Endothelial cell of umbilical vein (primary cell): ENCODE data around the gene HDAC4. TPM values are rescaled to one million over a fixed set of nuclear protein-coding genes. Genes with fewer than 3 reads are reported as not detected.
A peak's percentile ranks its signal among the peaks of the same experiment; 100 is the strongest.

Experiments used
- BruUV-seq: library from RNA; stranded (reverse); fragments of 400-500 nt; replicated peaks from 2 replicates; lab custom pipeline; 2021; lab: Mats Ljungman, UMichigan
- CTCF ChIA-PET: fragments of 300-600, 350-600 bp; sonication (Branson Sonifier 250); formaldehyde crosslinking; loops from one replicate; lab custom pipeline; 2021; ENCODE audit warnings: antibody characterized with exemption, inconsistent platforms; lab: Charles Lee
- POLR2A ChIA-PET: fragments of 300-600, 350-600 bp; sonication (Branson Sonifier 250); formaldehyde crosslinking; loops from one replicate; lab custom pipeline; 2021; ENCODE audit warnings: antibody characterized with exemption, inconsistent platforms; lab: Charles Lee
- DNase-seq: peaks from one replicate; pipeline ENCODE4 v3.0.0-alpha.2; 2011; ENCODE audit warnings: low read depth, low spot score
- FAIRE-seq: peaks from 2 replicates; lab custom pipeline; 2011; peaks lifted over from hg19 to GRCh38; lab: Jason Lieb, UNC
- H2AFZ ChIP-seq: 2 replicates; pipeline ENCODE4 v1.6.0; 2012; ENCODE audit warnings: low read depth, low read length, control low read depth, inconsistent platforms
- H3K27ac ChIP-seq: 2 replicates; pipeline ENCODE4 v1.5.1; 2011; ENCODE audit warnings: low read depth, mild to moderate bottlenecking, control low read depth, low read length, moderate library complexity; ENCODE audit not compliant: insufficient read depth
- H3K27me3 ChIP-seq, 2 experiments: 2 replicates each; pipeline versions ENCODE4 v1.6.0 to v1.6.1; 2011; ENCODE audit warnings: low read length in 2 of 2, mixed read lengths in 1 of 2; ENCODE audit not compliant: control insufficient read depth in 2 of 2, insufficient read depth in 2 of 2
- H3K36me3 ChIP-seq, 2 experiments: 2 replicates in 1 of 2; 3 replicates in 1 of 2; pipeline ENCODE4 v1.5.1; 2011; ENCODE audit warnings: low read length in 2 of 2, mild to moderate bottlenecking in 1 of 2, moderate library complexity in 1 of 2; ENCODE audit not compliant: control insufficient read depth in 2 of 2, insufficient read depth in 2 of 2; ENCODE audit errors: extremely low read depth in 1 of 2
- H3K4me1 ChIP-seq: 3 replicates; pipeline ENCODE4 v1.5.1; 2011; ENCODE audit warnings: mild to moderate bottlenecking, low read length; ENCODE audit not compliant: control insufficient read depth, insufficient read depth; ENCODE audit errors: extremely low read depth
- H3K4me2 ChIP-seq: 2 replicates; pipeline ENCODE4 v1.6.1; 2011; ENCODE audit warnings: low read length, control low read depth, mixed read lengths; ENCODE audit not compliant: insufficient read depth
- H3K4me3 ChIP-seq, 3 experiments: fragments of 200-600 bp in 1 of 3; sonication (generic), shearing (Covaris generic) in 1 of 3; replicated peaks in 1 of 3; 2 replicates each; pipeline ENCODE4 v1.5.1; 2011 to 2016; ENCODE audit warnings: control low read depth in 3 of 3, low read length in 3 of 3, mild to moderate bottlenecking in 2 of 3, inconsistent platforms in 1 of 3, low read depth in 1 of 3, moderate library complexity in 1 of 3; ENCODE audit not compliant: insufficient read depth in 1 of 3
- H3K79me2 ChIP-seq: 2 replicates; pipeline ENCODE4 v1.6.0; 2012; ENCODE audit warnings: low read length, inconsistent platforms; ENCODE audit not compliant: control insufficient read depth, insufficient read depth
- H3K9ac ChIP-seq: replicated peaks from 2 replicates; pipeline ENCODE3; 2011; ENCODE audit warnings: low read length, control low read depth; ENCODE audit not compliant: insufficient read depth; ENCODE audit errors: extremely low read depth
- H3K9me1 ChIP-seq: replicated peaks from 3 replicates; pipeline ENCODE4 v1.6.0; 2011; ENCODE audit warnings: mild to moderate bottlenecking, low read length; ENCODE audit not compliant: control insufficient read depth, insufficient read depth; ENCODE audit errors: extremely low read depth
- H3K9me3 ChIP-seq: replicated peaks from 2 replicates; pipeline ENCODE4 v1.5.1; 2012; ENCODE audit warnings: low read length, inconsistent platforms; ENCODE audit not compliant: control insufficient read depth, insufficient read depth
- H4K20me1 ChIP-seq: replicated peaks from 2 replicates; pipeline ENCODE3; 2011; ENCODE audit warnings: mild to moderate bottlenecking, low read length; ENCODE audit not compliant: control insufficient read depth, insufficient read depth; ENCODE audit errors: extremely low read depth
- EZH2 ChIP-seq: IDR thresholded peaks from 2 replicates; pipeline ENCODE4 v1.6.1; 2012; ENCODE audit warnings: borderline replicate concordance, low read depth, mild to moderate bottlenecking, moderate library complexity, low read length, inconsistent platforms; ENCODE audit not compliant: severe bottlenecking
- FOS ChIP-seq: IDR thresholded peaks from 2 replicates; pipeline ENCODE4 v1.6.1; 2011; ENCODE audit warnings: mild to moderate bottlenecking, low read length, moderate library complexity, borderline replicate concordance; ENCODE audit not compliant: insufficient read depth
- GATA2 ChIP-seq: IDR thresholded peaks from 2 replicates; pipeline ENCODE4 v1.7.0; 2011; ENCODE audit warnings: low read depth, mild to moderate bottlenecking, moderate library complexity, mixed read lengths, low read length; ENCODE audit not compliant: insufficient read length, insufficient read depth
- JUN ChIP-seq: IDR thresholded peaks from 2 replicates; pipeline ENCODE4 v1.6.1; 2011; ENCODE audit warnings: borderline replicate concordance, low read depth; ENCODE audit not compliant: insufficient read length, insufficient read depth
- MAX ChIP-seq: IDR thresholded peaks from 2 replicates; pipeline ENCODE4 v1.6.1; 2011; ENCODE audit not compliant: insufficient read depth, insufficient read length
- MYC ChIP-seq: IDR thresholded peaks from one replicate; pipeline ENCODE4 v1.6.1; 2011; ENCODE audit warnings: mild to moderate bottlenecking, low read depth, low read length
- POLR2A ChIP-seq: IDR thresholded peaks from 2 replicates; pipeline ENCODE4 v1.6.1; 2012; ENCODE audit warnings: low read depth, mild to moderate bottlenecking, control low read depth, low read length
- POLR2AphosphoS5 ChIP-seq: IDR thresholded peaks from 2 replicates; pipeline ENCODE4 v1.6.1; 2012; ENCODE audit warnings: low read depth, mild to moderate bottlenecking, control low read depth, low read length, moderate library complexity; ENCODE audit not compliant: insufficient read depth
- dilution Hi-C: fragments of 300-500 bp; cut with MboI; formaldehyde crosslinking; loops from one replicate; pipeline ENCODE4 v1.15.0; 2019; ENCODE audit warnings: low sequenced_read_pairs; ENCODE audit not compliant: extremely low pct_ligation_motif_present
- intact Hi-C: fragments of 100-400 bp; cut with micrococcal nuclease; formaldehyde crosslinking; loops from one replicate; pipeline ENCODE4 v1.10.0; 2022
- polyA plus RNA-seq, 4 experiments: library from polyadenylated mRNA; depleted of rRNA in 3 of 4; stranded (reverse) in 3 of 4; unstranded in 1 of 4; fragments of >200 nt; gene quantifications; 2 replicates each; pipeline versions ENCODE4 v1.2.1 to v1.2.3, GENCODE V29; 2011 to 2012; ENCODE audit warnings: missing spikeins in 1 of 4
- total RNA-seq: library from RNA; stranded (reverse); gene quantifications from 2 replicates; pipeline ENCODE4 v1.2.3, GENCODE V29; 2021
- TF ChIP-seq, protein P1 (sequence below), 2 donors: IDR thresholded peaks; 1 replicate in 1 of 2; 2 replicates in 1 of 2; pipeline ENCODE4 v1.5.1; 2011; ENCODE audit warnings: low read length in 2 of 2, mild to moderate bottlenecking in 2 of 2, moderate library complexity in 2 of 2, control low read depth in 1 of 2, inconsistent platforms in 1 of 2, low read depth in 1 of 2; ENCODE audit not compliant: insufficient read depth in 1 of 2; ENCODE audit errors: extremely low read depth in 1 of 2

Gene HDAC4
- total and polyA plus RNA-seq, 2 donors (not counting 3 experiments of a cell fraction or from before 2014, with no cell fraction given): 13.4 to 33.0 TPM

- no peaks in the 10 kb centered on the region for H3K9me1 ChIP-seq
- TF ChIP-seq POLR2AphosphoS5: no peak
- TF ChIP-seq MYC: no peak
- TF ChIP-seq POLR2A: no peak
- H3K4me2 ChIP-seq: peak overlapping the region; percentile 96
- no peak for FAIRE-seq
- no peak for DNase-seq
- no peak overlapping the region for H3K27ac ChIP-seq
- no peaks in the 10 kb centered on the region for H4K20me1 ChIP-seq
- no peaks in the 10 kb centered on the region for H3K27me3 ChIP-seq
- intact Hi-C loops: loop anchor here (2.0 to 10.0 kb wide), 9 partner anchors 71 to 737 kb away; partner anchors contain the start of genes COPS9 and TWIST2
- H3K4me1 ChIP-seq: peaks cover 14% of the 10 kb centered on the region
- H3K9me3 ChIP-seq: no peaks in the 10 kb centered on the region
- H3K36me3 ChIP-seq: no peaks in the 10 kb centered on the region
- CTCF ChIA-PET: no interaction called here
- BruUV-seq: no TSS peak
- H3K9ac ChIP-seq: peak overlapping the region; percentile 38
- H3K79me2 ChIP-seq: peaks cover 10% of the 10 kb centered on the region
- dilution Hi-C loops: no loop called here
- peak overlapping the region; percentile 41 to 70 (median 51) for H3K4me3 ChIP-seq
- H2AFZ ChIP-seq: no peak overlapping the region
- POLR2A ChIA-PET: no interaction called here
Measured at GRCh38 chr2:239399921-239400595, 762 bp downstream of the HDAC4 start.

- BruUV-seq: TSS peak; percentile 42
- POLR2A ChIA-PET: no interaction called here
- FAIRE-seq: peak; percentile 63
Measured at GRCh38 chr2:239399433-239399920, 1.3 kb downstream of the HDAC4 start.

More at GRCh38 chr2:239399433-239399920, 1.3 kb downstream of the HDAC4 start:
- peaks cover 16% of the 10 kb centered on the region for H3K79me2 ChIP-seq
- TF ChIP-seq MYC (no peak), GATA2 (no peak), POLR2A (no peak), MAX (no peak), JUN (no peak), EZH2 (no peak), POLR2AphosphoS5 (no peak), FOS (no peak)
- TF ChIP-seq, protein P1, sequence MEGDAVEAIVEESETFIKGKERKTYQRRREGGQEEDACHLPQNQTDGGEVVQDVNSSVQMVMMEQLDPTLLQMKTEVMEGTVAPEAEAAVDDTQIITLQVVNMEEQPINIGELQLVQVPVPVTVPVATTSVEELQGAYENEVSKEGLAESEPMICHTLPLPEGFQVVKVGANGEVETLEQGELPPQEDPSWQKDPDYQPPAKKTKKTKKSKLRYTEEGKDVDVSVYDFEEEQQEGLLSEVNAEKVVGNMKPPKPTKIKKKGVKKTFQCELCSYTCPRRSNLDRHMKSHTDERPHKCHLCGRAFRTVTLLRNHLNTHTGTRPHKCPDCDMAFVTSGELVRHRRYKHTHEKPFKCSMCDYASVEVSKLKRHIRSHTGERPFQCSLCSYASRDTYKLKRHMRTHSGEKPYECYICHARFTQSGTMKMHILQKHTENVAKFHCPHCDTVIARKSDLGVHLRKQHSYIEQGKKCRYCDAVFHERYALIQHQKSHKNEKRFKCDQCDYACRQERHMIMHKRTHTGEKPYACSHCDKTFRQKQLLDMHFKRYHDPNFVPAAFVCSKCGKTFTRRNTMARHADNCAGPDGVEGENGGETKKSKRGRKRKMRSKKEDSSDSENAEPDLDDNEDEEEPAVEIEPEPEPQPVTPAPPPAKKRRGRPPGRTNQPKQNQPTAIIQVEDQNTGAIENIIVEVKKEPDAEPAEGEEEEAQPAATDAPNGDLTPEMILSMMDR (IDR thresholded peaks at IDR 0.05; ENCODE audit: extremely low read depth in 1 of 2, insufficient read depth in 1 of 2, low read depth in 1 of 2, low read length in 2 of 2): no peak
- CTCF ChIA-PET: interaction anchor here (1.3 kb wide), 1 partner anchor 255 kb away, joined by 3 read pairs; no protein-coding TSS in a partner anchor
- H3K27me3 ChIP-seq: no peaks in the 10 kb centered on the region
- H2AFZ ChIP-seq: no peak overlapping the region
- no peaks in the 10 kb centered on the region for H3K36me3 ChIP-seq
- dilution Hi-C loops (no loop called here), intact Hi-C loops (no loop called here)
- H3K9me3 ChIP-seq: no peaks in the 10 kb centered on the region
- DNase-seq: peak; percentile 36
- H3K4me1 ChIP-seq: peaks cover 14% of the 10 kb centered on the region
- H3K4me3 ChIP-seq: peak overlapping the region; percentile 41 to 70 (median 51)
- H3K4me2 ChIP-seq: peak overlapping the region; percentile 96
- H3K9ac ChIP-seq: peak overlapping the region; percentile 38
- H3K9me1 ChIP-seq: no peaks in the 10 kb centered on the region
- no peak overlapping the region for H3K27ac ChIP-seq
- no peaks in the 10 kb centered on the region for H4K20me1 ChIP-seq
